ENCODE measurements around the gene FYN.
A peak's percentile ranks its signal among the peaks of the same experiment; 100 is the strongest.

Gene FYN

GRCh38 chr6:111765763-111766162 is 107.5 kb downstream of the FYN start:
- in situ Hi-C loops (cut with MboI; ENCODE audit: low pct_unique_long_range_greater_than_20kb, low sequenced_read_pairs), result no loop called here

GRCh38 chr6:111764238-111765175 is 108.7 kb downstream of the FYN start:
- in situ Hi-C loops (cut with MboI; ENCODE audit: low pct_unique_long_range_greater_than_20kb, low sequenced_read_pairs), result no loop called here
- DNase-seq, result no peak

More at GRCh38 chr6:111765763-111766162, 107.5 kb downstream of the FYN start:
- no peak for DNase-seq

- in situ Hi-C loops (cut with MboI; ENCODE audit: low pct_unique_long_range_greater_than_20kb, low sequenced_read_pairs), result no loop called here
- no peak for DNase-seq
Measured at GRCh38 chr6:111763381-111763780, 109.9 kb downstream of the FYN start.

GRCh38 chr6:111761783-111762312 is 111.4 kb downstream of the FYN start:
- in situ Hi-C loops (cut with MboI; ENCODE audit: low pct_unique_long_range_greater_than_20kb, low sequenced_read_pairs), result no loop called here
- DNase-seq, result peak; percentile 4

- DNase-seq, result no peak
- in situ Hi-C loops (cut with MboI; ENCODE audit: low pct_unique_long_range_greater_than_20kb, low sequenced_read_pairs), result no loop called here
Measured at GRCh38 chr6:111761212-111761611, 112.0 kb downstream of the FYN start.

- in situ Hi-C loops (cut with MboI; ENCODE audit: low pct_unique_long_range_greater_than_20kb, low sequenced_read_pairs), result no loop called here
- DNase-seq, result no peak
Measured at GRCh38 chr6:111759836-111760785, 113.1 kb downstream of the FYN start.

GRCh38 chr6:111759331-111759835 is 113.9 kb downstream of the FYN start:
- in situ Hi-C loops (cut with MboI; ENCODE audit: low pct_unique_long_range_greater_than_20kb, low sequenced_read_pairs), result no loop called here
- DNase-seq, result no peak

- DNase-seq, result no peak
- in situ Hi-C loops (cut with MboI; ENCODE audit: low pct_unique_long_range_greater_than_20kb, low sequenced_read_pairs), result no loop called here
Measured at GRCh38 chr6:111758608-111759329, 114.5 kb downstream of the FYN start.

- in situ Hi-C loops (cut with MboI; ENCODE audit: low pct_unique_long_range_greater_than_20kb, low sequenced_read_pairs), result no loop called here
- DNase-seq, result no peak
Measured at GRCh38 chr6:111757342-111757741, 115.9 kb downstream of the FYN start.

GRCh38 chr6:111754423-111754822 is 118.8 kb downstream of the FYN start:
- in situ Hi-C loops (cut with MboI; ENCODE audit: low pct_unique_long_range_greater_than_20kb, low sequenced_read_pairs), result no loop called here
- DNase-seq, result no peak

GRCh38 chr6:111753573-111753972 is 119.7 kb downstream of the FYN start:
- DNase-seq, result no peak
- in situ Hi-C loops (cut with MboI; ENCODE audit: low pct_unique_long_range_greater_than_20kb, low sequenced_read_pairs), result no loop called here

- in situ Hi-C loops (cut with MboI; ENCODE audit: low pct_unique_long_range_greater_than_20kb, low sequenced_read_pairs), result no loop called here
- DNase-seq, result no peak
Measured at GRCh38 chr6:111752476-111752875, 120.8 kb downstream of the FYN start.

GRCh38 chr6:111750753-111751673 is 122.2 kb downstream of the FYN start:
- in situ Hi-C loops (cut with MboI; ENCODE audit: low pct_unique_long_range_greater_than_20kb, low sequenced_read_pairs), result no loop called here

GRCh38 chr6:111750153-111750552 is 123.1 kb downstream of the FYN start:
- DNase-seq, result no peak
- in situ Hi-C loops (cut with MboI; ENCODE audit: low pct_unique_long_range_greater_than_20kb, low sequenced_read_pairs), result no loop called here

More at GRCh38 chr6:111750753-111751673, 122.2 kb downstream of the FYN start:
- DNase-seq, result no peak

- DNase-seq, result no peak
- in situ Hi-C loops (cut with MboI; ENCODE audit: low pct_unique_long_range_greater_than_20kb, low sequenced_read_pairs), result no loop called here
Measured at GRCh38 chr6:111748231-111748647, 125.0 kb downstream of the FYN start.

GRCh38 chr6:111747829-111748228 is 125.4 kb downstream of the FYN start:
- DNase-seq, result no peak
- in situ Hi-C loops (cut with MboI; ENCODE audit: low pct_unique_long_range_greater_than_20kb, low sequenced_read_pairs), result no loop called here

GRCh38 chr6:111747396-111747795 is 125.9 kb downstream of the FYN start:
- no peak for DNase-seq
- in situ Hi-C loops (cut with MboI; ENCODE audit: low pct_unique_long_range_greater_than_20kb, low sequenced_read_pairs), result no loop called here

- in situ Hi-C loops (cut with MboI; ENCODE audit: low pct_unique_long_range_greater_than_20kb, low sequenced_read_pairs), result no loop called here
- no peak for DNase-seq
Measured at GRCh38 chr6:111746983-111747382, 126.3 kb downstream of the FYN start.
